ENCODE measurements around the gene MARCHF10.

DNA sequence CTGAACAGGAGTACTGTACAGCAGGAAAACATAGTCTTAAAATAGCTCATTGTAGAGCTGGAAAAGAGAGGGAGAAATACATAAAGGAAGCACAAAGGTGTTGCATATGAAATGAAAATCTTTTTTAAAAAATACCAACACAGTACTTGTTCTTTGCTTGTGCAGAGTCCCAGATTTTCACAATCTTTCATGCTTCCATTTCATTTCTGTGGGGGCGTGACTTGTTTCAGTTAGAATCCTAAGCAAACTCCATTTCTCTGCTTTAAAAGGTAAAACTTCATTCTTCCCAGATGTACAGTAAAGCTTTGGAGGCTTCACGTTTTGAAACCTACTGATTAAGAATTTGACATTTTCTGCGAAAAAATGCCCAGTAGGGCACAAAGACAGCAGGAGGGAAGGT, 48.5 kb upstream of the MARCHF10 start:
- no peak for TF ChIP-seq TCF7L2 (IDR thresholded peaks at IDR 0.05; ENCODE audit: low read depth, low read length)
- TF ChIP-seq, protein P1, sequence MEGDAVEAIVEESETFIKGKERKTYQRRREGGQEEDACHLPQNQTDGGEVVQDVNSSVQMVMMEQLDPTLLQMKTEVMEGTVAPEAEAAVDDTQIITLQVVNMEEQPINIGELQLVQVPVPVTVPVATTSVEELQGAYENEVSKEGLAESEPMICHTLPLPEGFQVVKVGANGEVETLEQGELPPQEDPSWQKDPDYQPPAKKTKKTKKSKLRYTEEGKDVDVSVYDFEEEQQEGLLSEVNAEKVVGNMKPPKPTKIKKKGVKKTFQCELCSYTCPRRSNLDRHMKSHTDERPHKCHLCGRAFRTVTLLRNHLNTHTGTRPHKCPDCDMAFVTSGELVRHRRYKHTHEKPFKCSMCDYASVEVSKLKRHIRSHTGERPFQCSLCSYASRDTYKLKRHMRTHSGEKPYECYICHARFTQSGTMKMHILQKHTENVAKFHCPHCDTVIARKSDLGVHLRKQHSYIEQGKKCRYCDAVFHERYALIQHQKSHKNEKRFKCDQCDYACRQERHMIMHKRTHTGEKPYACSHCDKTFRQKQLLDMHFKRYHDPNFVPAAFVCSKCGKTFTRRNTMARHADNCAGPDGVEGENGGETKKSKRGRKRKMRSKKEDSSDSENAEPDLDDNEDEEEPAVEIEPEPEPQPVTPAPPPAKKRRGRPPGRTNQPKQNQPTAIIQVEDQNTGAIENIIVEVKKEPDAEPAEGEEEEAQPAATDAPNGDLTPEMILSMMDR (IDR thresholded peaks at IDR 0.05): no peak
- TF ChIP-seq POLR2AphosphoS5 (IDR thresholded peaks at IDR 0.05; ENCODE audit: low read depth, low read length): no peak
- no peak for TF ChIP-seq SIN3A (IDR thresholded peaks at IDR 0.05; ENCODE audit: borderline replicate concordance, insufficient read depth, low read depth, low read length)

Data from Panc1 (cell line).